Measurements from ENCODE around the gene PPARGC1A. TPM values are rescaled to one million over a fixed set of nuclear protein-coding genes. Genes with fewer than 3 reads are reported as not detected.

The PPARGC1A gene
- total RNA-seq, 1 donor from 2014 or later: 0.48 TPM

DNA sequence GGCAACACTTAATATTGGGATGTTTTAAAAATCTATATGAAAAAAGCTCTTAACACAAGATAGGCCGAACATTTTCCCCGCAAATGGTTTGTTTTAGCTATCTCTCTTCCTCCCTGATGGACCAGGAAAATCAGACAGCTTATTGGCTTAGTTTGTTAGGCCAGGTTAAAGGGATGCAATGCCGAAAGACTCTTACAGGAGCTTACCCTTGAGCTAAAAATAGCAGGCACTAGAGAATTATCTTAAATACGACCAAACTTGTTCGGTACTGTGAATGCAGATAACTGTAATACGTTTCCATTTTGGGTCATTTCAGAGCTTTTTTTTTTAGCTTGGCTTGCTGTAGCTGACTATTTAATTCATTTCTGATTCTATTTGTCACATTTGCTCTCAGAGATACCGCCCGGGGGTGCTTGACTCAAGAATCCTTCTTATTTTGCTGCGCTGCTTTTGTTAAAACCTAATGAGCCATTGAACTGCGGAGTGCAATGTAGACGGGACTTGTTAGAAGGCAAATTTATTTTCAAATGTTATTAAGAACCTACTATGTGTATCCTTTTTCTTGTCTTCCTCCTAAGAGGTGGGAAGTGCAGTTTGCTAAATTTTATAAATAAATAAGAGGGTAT, 23.3 kb downstream of the PPARGC1A start:
- Histone ChIP-seq H3K79me2 (ENCODE audit: insufficient read depth, low read length) (no peaks in the 10 kb centered on the region), H3K27me3 (ENCODE audit: insufficient read depth, low read length) (peaks cover 2% of the 10 kb centered on the region), H4K20me1 (ENCODE audit: insufficient read depth, low read length) (no peaks in the 10 kb centered on the region), H3K4me3 (ENCODE audit: insufficient read depth, low read depth, low read length) (no peak overlapping the region), H3K36me3 (ENCODE audit: insufficient read depth, low read length) (no peaks in the 10 kb centered on the region), H3K4me2 (ENCODE audit: low read length) (no peak overlapping the region), H3K4me1 (ENCODE audit: insufficient read depth, low read length) (no peaks in the 10 kb centered on the region), H3K9me3 (ENCODE audit: insufficient read depth, low read depth, low read length) (no peaks in the 10 kb centered on the region), H3K9ac (ENCODE audit: low read length) (no peak overlapping the region), H3K27ac (ENCODE audit: low read depth, low read length) (no peak overlapping the region), H2AFZ (ENCODE audit: low read depth, low read length) (no peak overlapping the region)
- H3K9me3 Mint-ChIP-seq (ENCODE audit: unreplicated experiment): no peaks in the 10 kb centered on the region
- H3K27ac Mint-ChIP-seq (ENCODE audit: unreplicated experiment): no peak overlapping the region
- TF ChIP-seq, protein P1, sequence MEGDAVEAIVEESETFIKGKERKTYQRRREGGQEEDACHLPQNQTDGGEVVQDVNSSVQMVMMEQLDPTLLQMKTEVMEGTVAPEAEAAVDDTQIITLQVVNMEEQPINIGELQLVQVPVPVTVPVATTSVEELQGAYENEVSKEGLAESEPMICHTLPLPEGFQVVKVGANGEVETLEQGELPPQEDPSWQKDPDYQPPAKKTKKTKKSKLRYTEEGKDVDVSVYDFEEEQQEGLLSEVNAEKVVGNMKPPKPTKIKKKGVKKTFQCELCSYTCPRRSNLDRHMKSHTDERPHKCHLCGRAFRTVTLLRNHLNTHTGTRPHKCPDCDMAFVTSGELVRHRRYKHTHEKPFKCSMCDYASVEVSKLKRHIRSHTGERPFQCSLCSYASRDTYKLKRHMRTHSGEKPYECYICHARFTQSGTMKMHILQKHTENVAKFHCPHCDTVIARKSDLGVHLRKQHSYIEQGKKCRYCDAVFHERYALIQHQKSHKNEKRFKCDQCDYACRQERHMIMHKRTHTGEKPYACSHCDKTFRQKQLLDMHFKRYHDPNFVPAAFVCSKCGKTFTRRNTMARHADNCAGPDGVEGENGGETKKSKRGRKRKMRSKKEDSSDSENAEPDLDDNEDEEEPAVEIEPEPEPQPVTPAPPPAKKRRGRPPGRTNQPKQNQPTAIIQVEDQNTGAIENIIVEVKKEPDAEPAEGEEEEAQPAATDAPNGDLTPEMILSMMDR (IDR thresholded peaks at IDR 0.05; ENCODE audit: insufficient read depth, low read depth, low read length): no peak
- no peak for TF ChIP-seq EZH2 (IDR thresholded peaks at IDR 0.05; ENCODE audit: insufficient read depth, low read length)
- H3K4me3 Mint-ChIP-seq (ENCODE audit: unreplicated experiment): no peak overlapping the region
- H3K27me3 Mint-ChIP-seq (ENCODE audit: low read depth, unreplicated experiment): peaks cover 7% of the 10 kb centered on the region
- FAIRE-seq (no peak), DNase-seq (ENCODE audit: low read depth) (no peak)
- H3K36me3 Mint-ChIP-seq (ENCODE audit: low read depth, unreplicated experiment): no peaks in the 10 kb centered on the region
- no peaks in the 10 kb centered on the region for H3K4me1 Mint-ChIP-seq (ENCODE audit: low read depth, unreplicated experiment)

DNA sequence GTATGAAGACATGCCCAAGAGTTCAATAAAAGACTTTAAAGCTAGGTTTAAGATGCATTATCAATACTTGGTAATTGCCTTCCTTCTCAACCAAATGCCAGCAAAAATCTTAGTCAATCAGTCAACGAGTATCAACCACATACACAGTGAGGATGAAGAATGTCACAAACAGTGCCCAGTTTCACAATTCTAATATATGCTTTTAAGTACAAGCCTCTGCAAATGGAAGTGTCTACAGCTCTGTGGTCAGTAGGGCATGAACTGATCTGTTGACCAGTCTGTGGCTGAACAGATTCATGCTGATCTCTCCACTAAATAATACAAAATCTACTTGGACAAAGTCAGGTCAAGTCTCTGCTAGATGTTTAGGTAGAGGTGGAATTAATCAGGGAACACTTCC, 27.9 kb downstream of the PPARGC1A start:
- H3K4me1 Mint-ChIP-seq (ENCODE audit: low read depth, unreplicated experiment): no peaks in the 10 kb centered on the region
- H4K20me1 ChIP-seq (ENCODE audit: insufficient read depth, low read length): no peaks in the 10 kb centered on the region
- H3K4me3 ChIP-seq (ENCODE audit: insufficient read depth, low read depth, low read length): no peak overlapping the region
- no peak for FAIRE-seq
- no peak overlapping the region for H3K27ac Mint-ChIP-seq (ENCODE audit: unreplicated experiment)
- H3K4me3 Mint-ChIP-seq (ENCODE audit: unreplicated experiment): no peak overlapping the region
- no peaks in the 10 kb centered on the region for H3K27me3 ChIP-seq (ENCODE audit: insufficient read depth, low read length)
- H3K9me3 ChIP-seq (ENCODE audit: insufficient read depth, low read depth, low read length): no peaks in the 10 kb centered on the region
- H3K9ac ChIP-seq (ENCODE audit: low read length): no peak overlapping the region
- H2AFZ ChIP-seq (ENCODE audit: low read depth, low read length): no peak overlapping the region
- H3K36me3 ChIP-seq (ENCODE audit: insufficient read depth, low read length): no peaks in the 10 kb centered on the region
- no peaks in the 10 kb centered on the region for H3K4me1 ChIP-seq (ENCODE audit: insufficient read depth, low read length)
- H3K79me2 ChIP-seq (ENCODE audit: insufficient read depth, low read length): no peaks in the 10 kb centered on the region
- H3K36me3 Mint-ChIP-seq (ENCODE audit: low read depth, unreplicated experiment): no peaks in the 10 kb centered on the region
- TF ChIP-seq EZH2 (IDR thresholded peaks at IDR 0.05; ENCODE audit: insufficient read depth, low read length): no peak
- TF ChIP-seq, protein P1 (IDR thresholded peaks at IDR 0.05; ENCODE audit: insufficient read depth, low read depth, low read length): no peak
- no peaks in the 10 kb centered on the region for H3K9me3 Mint-ChIP-seq (ENCODE audit: unreplicated experiment)
- DNase-seq (ENCODE audit: low read depth): no peak
- H3K4me2 ChIP-seq (ENCODE audit: low read length): no peak overlapping the region
- H3K27me3 Mint-ChIP-seq (ENCODE audit: low read depth, unreplicated experiment): no peaks in the 10 kb centered on the region
- no peak overlapping the region for H3K27ac ChIP-seq (ENCODE audit: low read depth, low read length)

DNA sequence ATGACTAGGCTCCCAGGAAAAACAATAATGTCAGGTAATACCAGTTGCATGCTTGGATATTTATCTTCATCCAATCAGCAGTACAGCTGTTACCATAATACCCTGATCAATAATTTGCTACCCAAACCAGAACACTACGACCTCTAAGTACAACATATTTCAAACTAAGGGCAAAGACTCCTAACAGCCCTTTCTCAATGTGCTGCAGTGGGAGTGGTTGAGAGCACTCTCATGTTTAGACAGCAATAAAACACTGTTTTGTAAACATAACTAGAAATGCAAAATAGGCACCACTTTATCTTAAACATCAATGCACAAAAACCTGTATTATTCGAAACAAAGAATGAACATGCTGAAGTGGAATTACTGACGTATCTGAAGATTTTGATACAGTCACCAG, 28.9 kb downstream of the PPARGC1A start:
- TF ChIP-seq, protein P1 (IDR thresholded peaks at IDR 0.05; ENCODE audit: insufficient read depth, low read depth, low read length): no peak
- no peak for TF ChIP-seq EZH2 (IDR thresholded peaks at IDR 0.05; ENCODE audit: insufficient read depth, low read length)
- no peak for DNase-seq (ENCODE audit: low read depth)
- H3K27ac ChIP-seq (ENCODE audit: low read depth, low read length): no peak overlapping the region
- H4K20me1 ChIP-seq (ENCODE audit: insufficient read depth, low read length): no peaks in the 10 kb centered on the region
- H3K9ac ChIP-seq (ENCODE audit: low read length): no peak overlapping the region
- no peak overlapping the region for H3K4me3 Mint-ChIP-seq (ENCODE audit: unreplicated experiment)
- no peak overlapping the region for H3K4me2 ChIP-seq (ENCODE audit: low read length)
- no peaks in the 10 kb centered on the region for H3K27me3 Mint-ChIP-seq (ENCODE audit: low read depth, unreplicated experiment)
- no peaks in the 10 kb centered on the region for H3K9me3 Mint-ChIP-seq (ENCODE audit: unreplicated experiment)
- no peaks in the 10 kb centered on the region for H3K79me2 ChIP-seq (ENCODE audit: insufficient read depth, low read length)
- no peaks in the 10 kb centered on the region for H3K36me3 Mint-ChIP-seq (ENCODE audit: low read depth, unreplicated experiment)
- no peaks in the 10 kb centered on the region for H3K27me3 ChIP-seq (ENCODE audit: insufficient read depth, low read length)
- no peaks in the 10 kb centered on the region for H3K36me3 ChIP-seq (ENCODE audit: insufficient read depth, low read length)
- H2AFZ ChIP-seq (ENCODE audit: low read depth, low read length): no peak overlapping the region
- peaks cover 7% of the 10 kb centered on the region for H3K4me1 ChIP-seq (ENCODE audit: insufficient read depth, low read length)
- FAIRE-seq: no peak
- no peak overlapping the region for H3K4me3 ChIP-seq (ENCODE audit: insufficient read depth, low read depth, low read length)
- peaks cover 8% of the 10 kb centered on the region for H3K4me1 Mint-ChIP-seq (ENCODE audit: low read depth, unreplicated experiment)
- H3K9me3 ChIP-seq (ENCODE audit: insufficient read depth, low read depth, low read length): no peaks in the 10 kb centered on the region
- no peak overlapping the region for H3K27ac Mint-ChIP-seq (ENCODE audit: unreplicated experiment)
